Measurements from ENCODE around the gene NHLRC2. TPM values are rescaled to one million over a fixed set of nuclear protein-coding genes. Genes with fewer than 3 reads are reported as not detected.
"Not testable (repeated sequence)": the region's sequence is repeated elsewhere in the genome, so short reads cannot be mapped to it uniquely, and the experiment has no call there.

Gene NHLRC2
- total RNA-seq, 2 experiments from 2014 or later, result 4.6 TPM

- Histone ChIP-seq H3K9me3 (ENCODE audit: control insufficient read depth in 1 of 2, insufficient read depth in 1 of 2, low read length in 2 of 2) (peaks cover 0 to 3% of the 10 kb centered on the region in 2 experiments), H3K4me3 (ENCODE audit: low read length) (no peak overlapping the region), H3K27me3 (ENCODE audit: control insufficient read depth in 1 of 2, insufficient read depth in 2 of 2, low read length in 2 of 2) (no peaks in the 10 kb centered on the region), H3K4me1 (ENCODE audit: insufficient read depth, low read length) (no peaks in the 10 kb centered on the region), H3K36me3 (ENCODE audit: insufficient read depth, low read length) (no peaks in the 10 kb centered on the region), H3K27ac (ENCODE audit: low read depth in 1 of 2, low read length in 2 of 2) (no peak overlapping the region)
- CTCF ChIA-PET, result no interaction called here
- Mint-ChIP-seq H3K27me3 (no peaks in the 10 kb centered on the region), H3K4me1 (ENCODE audit: low read depth) (no peaks in the 10 kb centered on the region), H3K9me3 (no peaks in the 10 kb centered on the region), H3K36me3 (ENCODE audit: low read depth) (no peaks in the 10 kb centered on the region), H3K27ac (no peak overlapping the region), H3K4me3 (no peak overlapping the region)
- POLR2A ChIA-PET, result no interaction called here
- DNase-seq (no peak), ATAC-seq (ENCODE audit: poor library complexity) (no peak)
- intact Hi-C loops (cut with DNase I, micrococcal nuclease), result no loop called here
- TF ChIP-seq CTCF (IDR thresholded peaks at IDR 0.05), result no peak
Measured at GRCh38 chr10:113823389-113823788, 31.1 kb upstream of the NHLRC2 start.

GRCh38 chr10:113825791-113826190, 28.7 kb upstream of the NHLRC2 start:
- Histone ChIP-seq H3K4me1 (ENCODE audit: insufficient read depth, low read length) (no peaks in the 10 kb centered on the region), H3K36me3 (ENCODE audit: insufficient read depth, low read length) (no peaks in the 10 kb centered on the region), H3K4me3 (ENCODE audit: low read length) (no peak overlapping the region), H3K9me3 (ENCODE audit: control insufficient read depth in 1 of 2, insufficient read depth in 1 of 2, low read length in 2 of 2) (peaks cover 0 to 3% of the 10 kb centered on the region in 2 experiments), H3K27me3 (ENCODE audit: control insufficient read depth in 1 of 2, insufficient read depth in 2 of 2, low read length in 2 of 2) (no peaks in the 10 kb centered on the region), H3K27ac (ENCODE audit: low read depth in 1 of 2, low read length in 2 of 2) (no peak overlapping the region)
- ATAC-seq (ENCODE audit: poor library complexity) (no peak), DNase-seq (no peak)
- H3K4me3 Mint-ChIP-seq, result no peak overlapping the region
- intact Hi-C loops (cut with DNase I, micrococcal nuclease), result no loop called here
- H3K4me1 Mint-ChIP-seq (ENCODE audit: low read depth), result no peaks in the 10 kb centered on the region
- ChIA-PET POLR2A (no interaction called here), CTCF (no interaction called here)
- H3K36me3 Mint-ChIP-seq (ENCODE audit: low read depth), result no peaks in the 10 kb centered on the region
- no peak overlapping the region for H3K27ac Mint-ChIP-seq
- no peaks in the 10 kb centered on the region for H3K27me3 Mint-ChIP-seq
- H3K9me3 Mint-ChIP-seq, result no peaks in the 10 kb centered on the region
- TF ChIP-seq CTCF (IDR thresholded peaks at IDR 0.05), result no peak

GRCh38 chr10:113828567-113828966, 25.9 kb upstream of the NHLRC2 start:
- intact Hi-C loops (cut with DNase I, micrococcal nuclease); H3K4me3 Mint-ChIP-seq; H3K4me1 ChIP-seq (ENCODE audit: insufficient read depth, low read length); DNase-seq; ATAC-seq (ENCODE audit: poor library complexity); CTCF ChIA-PET; H3K36me3 ChIP-seq (ENCODE audit: insufficient read depth, low read length); H3K27me3 ChIP-seq (ENCODE audit: control insufficient read depth in 1 of 2, insufficient read depth in 2 of 2, low read length in 2 of 2); H3K27ac Mint-ChIP-seq; H3K27ac ChIP-seq (ENCODE audit: low read depth in 1 of 2, low read length in 2 of 2); POLR2A ChIA-PET; H3K4me3 ChIP-seq (ENCODE audit: low read length); H3K36me3 Mint-ChIP-seq (ENCODE audit: low read depth); H3K9me3 ChIP-seq (ENCODE audit: control insufficient read depth in 1 of 2, insufficient read depth in 1 of 2, low read length in 2 of 2); H3K9me3 Mint-ChIP-seq; H3K27me3 Mint-ChIP-seq; H3K4me1 Mint-ChIP-seq (ENCODE audit: low read depth): not testable (repeated sequence)

- no peaks in the 10 kb centered on the region for H3K9me3 Mint-ChIP-seq
- no peak overlapping the region for H3K27ac Mint-ChIP-seq
- ATAC-seq (ENCODE audit: poor library complexity) (no peak), DNase-seq (no peak)
- H3K4me3 ChIP-seq (ENCODE audit: low read length), result no peak overlapping the region
- no peaks in the 10 kb centered on the region for H3K9me3 ChIP-seq (ENCODE audit: control insufficient read depth in 1 of 2, insufficient read depth in 1 of 2, low read length in 2 of 2)
- peaks cover 9% of the 10 kb centered on the region for H3K36me3 ChIP-seq (ENCODE audit: insufficient read depth, low read length)
- H3K4me3 Mint-ChIP-seq, result no peak overlapping the region
- H3K27ac ChIP-seq (ENCODE audit: low read depth in 1 of 2, low read length in 2 of 2), result no peak overlapping the region
- H3K4me1 Mint-ChIP-seq (ENCODE audit: low read depth), result no peaks in the 10 kb centered on the region
- ChIA-PET CTCF (no interaction called here), POLR2A (interaction anchor here (0.6 kb wide), 1 partner anchor 119 kb away, joined by 3 read pairs; no protein-coding TSS in a partner anchor)
- no peak for TF ChIP-seq CTCF (IDR thresholded peaks at IDR 0.05)
- intact Hi-C loops (cut with DNase I, micrococcal nuclease), result no loop called here
- no peaks in the 10 kb centered on the region for H3K4me1 ChIP-seq (ENCODE audit: insufficient read depth, low read length)
- peaks cover 30% of the 10 kb centered on the region for H3K36me3 Mint-ChIP-seq (ENCODE audit: low read depth)
- no peaks in the 10 kb centered on the region for H3K27me3 ChIP-seq (ENCODE audit: control insufficient read depth in 1 of 2, insufficient read depth in 2 of 2, low read length in 2 of 2)
- H3K27me3 Mint-ChIP-seq, result no peaks in the 10 kb centered on the region
Measured at GRCh38 chr10:113842171-113842570, 12.3 kb upstream of the NHLRC2 start.
